ENCODE results near the gene AHSG. TPM values are rescaled to one million over a fixed set of nuclear protein-coding genes. Genes with fewer than 3 reads are reported as not detected.

Gene AHSG
- total RNA-seq, 1 experiment from 2014 or later, result not detected

DNA sequence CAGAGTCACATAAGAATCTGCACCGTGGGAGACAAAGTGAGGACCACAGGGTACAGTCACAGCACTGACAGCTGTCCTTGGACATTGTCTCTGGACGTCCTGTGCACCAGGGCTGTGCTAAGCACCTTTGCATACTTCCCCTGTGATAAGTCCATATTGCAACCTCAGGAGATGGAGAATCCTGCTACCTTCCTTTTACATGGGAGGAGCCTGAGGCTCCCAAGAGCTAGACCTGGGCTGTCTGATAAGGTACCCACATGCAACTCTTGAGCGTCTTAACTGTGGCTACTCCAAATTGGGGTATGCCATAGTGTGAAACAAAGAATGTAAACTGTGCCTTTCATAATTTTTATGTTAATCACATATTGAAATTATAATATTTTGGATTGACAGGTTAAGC is 24.8 kb downstream of the AHSG start:
- DNase-seq (ENCODE audit: extremely low read depth, low read depth), result no peak

DNA sequence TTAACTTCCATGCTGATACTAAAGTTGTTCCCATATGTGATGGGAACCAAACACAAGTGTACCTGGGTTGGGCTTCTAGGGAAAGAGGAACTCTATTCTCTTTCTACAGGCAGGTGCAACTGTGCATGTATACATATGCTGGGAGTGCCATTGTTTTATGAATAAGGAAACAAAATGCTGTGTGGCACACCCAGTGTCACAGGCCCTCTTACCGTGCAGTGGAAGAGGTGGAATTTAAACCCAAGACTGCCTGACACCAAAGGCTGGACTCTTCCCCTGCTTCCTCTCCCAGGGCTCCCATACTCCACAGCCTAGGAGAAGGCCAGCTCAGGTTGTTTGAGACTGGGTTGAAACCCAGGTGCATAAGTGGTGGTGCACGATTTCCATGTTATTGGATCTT is 25.4 kb downstream of the AHSG start:
- no peak for DNase-seq (ENCODE audit: extremely low read depth, low read depth)

DNA sequence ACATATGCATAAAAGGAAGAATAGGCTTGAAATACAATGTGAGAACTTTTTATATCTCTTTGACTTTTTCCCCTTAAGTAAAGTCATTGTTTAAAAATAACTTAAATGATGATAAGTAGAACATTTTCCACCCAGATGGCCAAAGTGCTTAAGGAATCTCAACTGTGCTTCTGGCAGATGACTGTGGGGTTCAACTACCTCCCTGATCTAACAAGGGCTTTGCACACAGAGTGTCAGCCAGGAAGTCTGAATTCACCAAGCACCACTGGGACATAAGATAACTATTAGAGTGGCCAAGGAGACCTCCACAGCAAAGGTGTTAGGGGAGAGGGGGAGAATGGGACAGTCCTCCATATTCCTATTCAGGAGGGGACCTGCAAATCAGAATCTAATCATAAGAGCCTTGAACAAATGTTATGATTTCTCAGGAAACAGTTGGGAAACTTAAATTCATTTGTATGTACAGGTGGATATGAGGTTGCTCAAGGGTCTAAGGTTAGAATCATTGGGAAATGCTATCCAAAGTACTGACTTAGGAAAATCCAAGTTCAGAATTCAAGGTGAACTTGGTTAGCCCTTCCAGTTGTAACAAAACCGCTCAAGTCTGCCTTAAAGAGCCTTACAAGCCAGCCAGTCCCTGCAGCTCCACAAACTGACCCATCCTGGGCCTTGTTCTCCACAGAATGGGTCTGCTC is 27.1 kb downstream of the AHSG start, which contains the start of gene FETUB:
Gene FETUB, plus strand, starts transcription at position 622 of the 695 bp plus-strand sequence. Its CDS starts 62 bp downstream, at position 684.
- no peak for DNase-seq (ENCODE audit: extremely low read depth, low read depth)

DNA sequence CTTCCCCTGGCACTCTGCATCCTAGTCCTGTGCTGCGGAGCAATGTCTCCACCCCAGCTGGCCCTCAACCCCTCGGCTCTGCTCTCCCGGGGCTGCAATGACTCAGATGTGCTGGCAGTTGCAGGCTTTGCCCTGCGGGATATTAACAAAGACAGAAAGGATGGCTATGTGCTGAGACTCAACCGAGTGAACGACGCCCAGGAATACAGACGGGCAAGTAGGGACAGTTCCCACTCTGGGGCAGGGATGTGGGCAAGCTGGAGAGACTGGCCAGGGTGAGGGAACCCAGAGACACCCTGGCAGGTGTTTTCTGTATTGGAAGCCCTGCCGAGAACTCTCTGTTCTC is 27.6 kb downstream of the AHSG start:
- no peak for DNase-seq (ENCODE audit: extremely low read depth, low read depth)

DNA sequence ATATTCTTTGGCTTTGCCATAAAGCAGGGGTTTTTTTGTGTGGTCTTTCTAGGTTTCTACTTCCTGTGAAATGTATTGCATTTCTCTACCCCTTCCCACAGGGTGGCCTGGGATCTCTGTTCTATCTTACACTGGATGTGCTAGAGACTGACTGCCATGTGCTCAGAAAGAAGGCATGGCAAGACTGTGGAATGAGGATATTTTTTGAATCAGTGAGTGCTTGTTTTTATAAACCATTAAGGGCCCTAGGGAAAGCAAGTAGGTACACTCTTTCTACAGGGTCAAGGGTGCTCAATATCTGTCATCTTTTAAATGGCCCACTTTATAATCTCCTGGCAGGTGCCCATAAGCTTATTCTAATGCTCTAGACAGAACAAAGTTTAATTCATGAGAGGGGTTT is 28.1 kb downstream of the AHSG start:
- no peak for DNase-seq (ENCODE audit: extremely low read depth, low read depth)

DNA sequence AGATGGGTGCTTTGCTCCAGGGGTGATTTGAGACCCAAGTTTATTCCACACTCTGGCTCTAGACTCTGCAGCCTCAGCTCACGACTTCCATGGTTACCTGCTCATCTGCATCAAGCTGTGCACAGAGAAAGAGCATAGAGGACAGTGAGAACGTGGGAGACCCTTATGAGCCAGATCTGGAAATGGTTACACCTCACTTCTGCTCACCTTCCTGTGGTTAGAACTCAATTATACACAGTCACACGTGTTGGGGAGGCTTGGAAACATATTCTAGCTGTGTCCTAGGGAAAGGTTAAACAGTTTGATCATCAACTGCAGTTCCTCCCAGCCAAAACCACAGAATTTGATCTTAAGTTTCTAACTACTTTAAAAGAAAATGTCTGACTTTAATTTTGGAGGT is 29.2 kb downstream of the AHSG start:
- no peak for DNase-seq (ENCODE audit: extremely low read depth, low read depth)

DNA sequence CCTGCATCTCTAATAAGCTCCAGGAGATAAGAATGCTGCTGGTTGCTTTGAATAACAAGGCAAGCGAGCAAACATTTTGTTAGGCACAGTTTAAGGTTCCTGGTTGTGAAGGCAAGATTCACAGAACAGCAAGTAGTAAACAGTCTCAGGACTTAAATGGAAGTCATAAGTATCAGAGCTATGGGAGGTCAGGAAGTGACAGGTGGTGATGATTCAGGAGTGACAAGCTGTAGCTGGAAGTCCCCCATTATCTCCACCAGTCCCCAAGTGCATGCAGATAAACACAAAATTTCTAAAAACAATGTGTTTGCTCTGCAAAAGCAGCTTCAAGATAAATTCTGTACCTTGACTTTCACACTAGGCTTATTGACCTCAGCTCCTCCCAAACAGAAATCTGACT is 30.6 kb downstream of the AHSG start:
- DNase-seq (ENCODE audit: extremely low read depth, low read depth), result no peak

DNA sequence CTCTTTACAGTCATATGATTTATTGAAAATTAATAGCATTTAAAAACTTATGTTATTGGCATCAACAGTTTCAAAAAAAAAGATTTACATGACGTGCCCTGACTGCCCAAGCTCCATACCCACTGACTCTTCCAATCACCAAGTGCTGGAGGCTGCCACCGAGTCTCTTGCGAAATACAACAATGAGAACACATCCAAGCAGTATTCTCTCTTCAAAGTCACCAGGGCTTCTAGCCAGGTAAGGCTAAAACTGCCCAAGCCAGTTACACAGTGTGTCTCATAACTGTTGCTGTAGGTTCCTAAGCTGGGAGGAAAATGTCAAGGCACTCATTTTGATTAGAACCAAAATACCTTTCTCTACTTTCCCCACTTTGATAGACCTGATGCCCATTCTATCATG is 31.8 kb downstream of the AHSG start:
- no peak for DNase-seq (ENCODE audit: extremely low read depth, low read depth)

DNA sequence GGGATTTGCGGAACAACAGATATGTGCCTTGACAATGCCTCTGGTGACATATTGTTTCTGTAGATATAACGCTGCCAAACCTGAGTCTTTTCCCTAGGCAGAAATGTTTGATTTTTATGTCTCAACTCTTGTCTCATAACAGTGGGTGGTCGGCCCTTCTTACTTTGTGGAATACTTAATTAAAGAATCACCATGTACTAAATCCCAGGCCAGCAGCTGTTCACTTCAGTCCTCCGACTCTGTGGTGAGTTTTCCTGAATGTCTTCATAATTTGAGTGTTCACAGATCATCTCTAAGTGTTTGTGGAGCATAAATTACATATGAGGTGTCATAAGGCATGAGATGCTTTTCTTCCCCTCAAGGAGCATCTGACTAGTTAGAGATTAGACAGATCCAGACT is 33.2 kb downstream of the AHSG start:
- DNase-seq (ENCODE audit: extremely low read depth, low read depth), result no peak

DNA sequence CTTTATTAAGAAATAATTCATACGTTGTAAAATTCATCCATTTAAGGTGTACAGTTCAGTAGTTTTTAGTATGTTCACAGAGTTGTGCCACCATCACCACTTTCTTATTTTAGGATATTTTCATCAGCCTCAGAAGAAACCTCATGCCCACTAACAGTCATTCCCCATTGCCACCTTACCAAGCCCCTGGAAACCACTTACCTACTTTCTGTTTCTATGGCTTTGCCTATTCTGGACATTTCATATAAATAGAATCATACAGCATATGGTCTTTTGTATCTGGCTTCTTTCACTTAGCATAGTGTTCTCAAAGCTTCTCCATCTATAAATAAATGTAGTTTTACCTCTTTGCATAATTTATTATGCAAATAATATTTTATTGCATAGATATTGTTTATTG is 34.0 kb downstream of the AHSG start:
- DNase-seq (ENCODE audit: extremely low read depth, low read depth), result no peak

DNA sequence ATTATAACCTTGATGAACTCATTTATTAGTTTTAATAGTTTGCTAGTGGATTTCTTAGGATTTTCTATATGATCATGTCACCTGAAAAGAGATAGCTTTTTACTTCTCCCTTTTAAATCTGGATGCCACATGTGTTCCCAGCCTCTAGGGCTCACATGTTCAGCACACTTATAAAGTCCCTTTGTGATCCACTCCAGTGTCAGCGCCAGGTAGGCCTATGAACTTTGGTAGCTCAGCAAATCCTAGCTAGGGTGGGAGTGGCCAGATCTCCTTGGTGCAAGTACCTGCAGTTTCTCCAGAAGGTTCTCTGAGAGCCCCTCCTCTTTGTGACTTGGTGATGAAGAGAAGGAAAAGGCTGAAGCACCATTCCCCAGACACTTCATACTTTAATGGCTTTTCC is 36.0 kb downstream of the AHSG start:
- DNase-seq (ENCODE audit: extremely low read depth, low read depth), result no peak

DNA sequence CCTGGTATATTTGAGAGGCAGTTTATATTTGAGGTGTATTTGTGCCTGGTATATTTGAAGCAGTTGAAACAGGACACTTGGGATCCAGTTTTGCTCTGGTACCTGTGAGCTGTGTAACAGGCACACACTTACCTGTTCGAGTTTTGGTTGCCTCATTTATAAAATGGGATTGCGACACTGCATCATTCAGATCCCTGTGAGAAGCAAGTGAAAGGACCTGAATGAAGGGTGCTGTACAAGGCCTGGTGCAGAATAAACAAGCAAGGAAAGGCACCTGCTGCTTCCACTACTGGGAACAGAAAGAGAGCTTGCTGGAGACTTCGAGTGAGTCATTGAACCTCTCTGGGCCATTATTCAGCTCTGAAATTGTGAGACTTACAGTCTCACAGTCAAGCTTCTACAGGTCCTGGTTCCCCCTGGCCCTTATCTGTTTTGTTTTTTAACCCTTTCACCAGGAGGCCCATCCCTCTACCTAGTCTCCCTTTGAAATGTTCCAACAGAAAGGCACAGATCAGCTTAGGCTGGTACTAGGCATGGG is 38.9 kb downstream of the AHSG start:
- DNase-seq (ENCODE audit: extremely low read depth, low read depth), result no peak

DNA sequence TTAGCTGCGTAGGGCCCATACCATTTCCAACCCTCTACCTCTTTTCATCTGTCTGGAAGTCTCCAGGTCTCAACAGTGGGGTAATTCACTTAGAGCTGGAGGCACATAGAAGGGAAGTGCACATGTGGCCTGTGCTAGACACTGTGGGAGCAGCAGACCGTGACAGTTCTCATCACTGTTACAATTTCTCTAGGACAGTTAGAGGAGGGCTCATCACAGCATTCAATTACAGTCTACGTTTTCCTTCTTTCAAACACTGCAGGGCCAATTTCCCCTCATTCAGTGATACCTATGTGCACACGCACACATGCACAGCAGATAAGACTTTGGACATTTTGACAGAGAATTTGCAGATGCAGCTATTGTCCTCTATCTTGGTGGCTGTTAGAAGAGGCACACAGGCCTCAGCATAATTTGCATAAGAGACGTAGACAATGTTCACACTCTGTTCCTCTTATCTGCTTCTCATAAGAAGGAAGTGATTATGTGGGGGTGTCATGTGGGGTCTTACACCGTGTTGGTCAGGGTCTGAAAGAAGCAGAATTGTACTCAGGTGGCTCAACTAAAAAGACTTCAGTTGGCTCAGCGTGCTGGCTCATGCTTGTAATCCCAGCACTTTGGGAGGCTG is 40.3 kb downstream of the AHSG start:
- DNase-seq (ENCODE audit: extremely low read depth, low read depth), result no peak

DNA sequence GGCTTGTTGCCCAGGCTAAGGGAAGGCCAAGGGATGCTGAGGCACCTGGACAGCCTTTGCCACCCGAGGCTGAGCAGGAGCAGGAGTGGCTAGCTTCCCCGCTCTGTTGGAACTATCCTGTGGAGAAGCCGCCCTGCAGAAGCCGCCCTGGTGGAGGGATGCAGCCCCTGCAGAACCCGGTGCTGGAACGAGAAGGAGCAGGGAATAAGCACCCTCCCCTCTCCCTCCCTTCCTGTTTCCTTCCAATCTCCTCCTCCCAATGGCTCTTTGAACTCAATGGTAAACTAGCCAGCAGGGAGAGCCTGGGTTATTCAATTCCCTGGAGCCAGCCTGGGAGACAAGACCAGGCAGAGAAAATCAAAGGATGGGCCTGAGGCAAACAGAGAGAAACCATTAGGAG is 41.1 kb downstream of the AHSG start:
- peak; percentile 4 for DNase-seq (ENCODE audit: extremely low read depth, low read depth)

DNA sequence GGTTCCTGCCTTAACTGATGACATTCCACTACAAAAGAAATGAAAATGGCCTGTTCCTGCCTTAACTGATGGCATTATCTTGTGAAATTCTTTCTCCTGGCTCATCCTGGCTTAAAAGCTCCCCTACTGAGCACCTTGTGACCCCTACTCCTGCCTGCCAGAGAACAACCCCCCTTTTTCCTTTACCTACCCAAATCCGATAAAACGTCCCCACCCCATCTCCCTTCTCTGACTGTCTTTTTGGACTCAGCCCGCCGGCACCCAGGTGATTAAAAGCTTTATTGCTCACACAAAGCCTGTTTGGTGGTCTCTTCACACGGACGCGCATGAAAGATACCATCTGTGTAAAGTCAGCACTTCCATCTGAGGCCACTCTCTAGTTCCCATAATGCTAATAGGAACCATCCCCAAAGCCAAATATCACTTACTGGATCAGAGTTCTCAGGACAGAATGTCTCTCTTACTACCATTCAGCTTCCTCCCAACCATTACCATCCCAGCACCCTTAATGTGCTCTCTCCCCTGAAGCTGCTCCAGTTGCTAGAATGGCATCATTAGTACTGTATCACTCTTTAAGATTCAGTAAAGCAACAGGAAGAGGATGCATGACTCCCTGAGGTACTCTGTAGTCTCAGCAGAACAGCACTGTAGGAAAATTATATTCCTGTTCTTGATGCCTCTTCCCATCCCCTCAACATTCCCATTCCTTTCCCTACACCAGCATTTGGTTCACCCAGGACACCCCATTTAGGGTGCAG is 50.7 kb downstream of the AHSG start:
- DNase-seq (ENCODE audit: extremely low read depth, low read depth), result no peak

DNA sequence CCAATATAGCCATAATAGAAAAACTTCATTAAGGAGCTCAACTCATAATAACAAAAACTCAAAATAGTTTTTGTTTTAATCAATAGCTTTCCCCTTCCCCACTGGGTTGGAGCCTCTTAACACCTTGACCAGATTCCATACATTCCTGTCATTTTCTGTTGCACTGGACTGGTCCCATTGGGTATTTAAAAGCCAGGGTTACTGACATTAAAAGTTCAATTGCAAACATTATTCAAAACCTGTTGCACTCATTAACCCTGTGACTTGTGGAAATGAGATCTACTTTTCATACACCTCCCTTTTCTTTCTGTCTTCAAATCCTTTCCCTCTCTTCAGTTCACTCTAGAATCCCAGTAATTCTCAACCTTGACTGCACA is 51.2 kb downstream of the AHSG start:
- no peak for DNase-seq (ENCODE audit: extremely low read depth, low read depth)

DNA sequence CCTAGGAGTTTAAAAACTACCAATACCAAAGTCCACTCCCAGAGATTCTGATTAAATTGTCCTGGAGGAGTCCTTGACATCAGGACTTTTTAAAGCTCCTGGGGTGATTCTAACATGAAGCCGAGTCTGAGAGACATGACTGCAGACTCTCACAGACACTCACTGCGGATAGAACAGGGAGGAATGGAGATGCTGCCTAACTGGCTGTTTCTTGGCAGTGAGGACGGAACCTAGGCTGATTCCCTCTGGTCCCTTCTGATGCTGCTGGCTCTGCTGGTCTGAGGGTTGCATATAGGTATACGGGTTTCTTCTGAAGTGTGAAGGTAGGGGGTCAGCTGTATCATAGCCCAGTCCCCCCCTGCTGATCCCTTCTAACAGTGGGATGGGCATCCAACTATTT is 51.6 kb downstream of the AHSG start:
- DNase-seq (ENCODE audit: extremely low read depth, low read depth), result no peak

DNA sequence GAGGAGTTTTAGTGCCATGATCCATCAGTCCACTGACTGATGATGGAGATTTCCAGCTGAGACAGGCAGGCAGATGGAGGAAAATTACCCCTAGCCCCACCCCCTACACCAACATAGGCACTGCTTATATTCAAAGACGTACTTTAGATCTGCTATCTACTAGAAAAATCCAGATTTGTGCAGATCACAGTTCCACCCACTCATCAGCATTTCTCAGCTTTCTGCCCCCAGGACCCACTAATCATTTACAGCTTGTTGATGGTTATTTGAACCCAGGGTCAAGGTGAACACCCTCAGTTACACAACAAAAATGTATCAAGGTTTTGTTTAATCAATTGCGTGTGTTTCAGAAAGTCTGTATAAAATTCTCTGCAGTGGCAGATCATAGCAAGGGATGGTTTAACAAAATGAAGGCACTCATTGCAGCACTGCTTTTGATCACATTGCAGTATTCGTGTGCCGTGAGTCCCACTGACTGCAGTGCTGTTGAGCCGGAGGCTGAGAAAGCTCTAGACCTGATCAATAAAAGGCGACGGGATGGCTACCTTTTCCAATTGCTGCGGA is 52.8 kb downstream of the AHSG start, which contains the start of gene HRG:
Gene HRG, plus strand, starts transcription at position 390 of the 564 bp plus-strand sequence. Its CDS starts 18 bp downstream, at position 408.
- no peak for DNase-seq (ENCODE audit: extremely low read depth, low read depth)

DNA sequence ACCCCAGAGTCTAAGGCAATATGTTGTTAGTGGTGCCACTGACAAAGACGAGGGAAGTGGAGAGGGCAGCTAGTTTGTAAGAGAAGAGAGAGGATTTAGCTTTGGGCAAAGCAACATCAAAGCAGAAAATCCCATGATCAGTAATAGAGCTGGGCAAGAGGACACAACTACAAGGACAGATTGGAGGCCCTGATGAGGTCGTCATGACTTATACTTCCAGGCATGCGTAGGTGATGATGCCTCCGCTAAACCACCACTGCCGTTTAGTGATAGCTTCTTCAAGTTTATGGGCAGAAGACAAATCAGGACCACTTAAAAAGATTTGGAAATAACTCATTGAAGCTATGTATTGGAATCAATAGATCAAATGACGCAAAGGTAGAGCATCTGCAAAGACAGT is 55.6 kb downstream of the AHSG start:
- no peak for DNase-seq (ENCODE audit: extremely low read depth, low read depth)

DNA sequence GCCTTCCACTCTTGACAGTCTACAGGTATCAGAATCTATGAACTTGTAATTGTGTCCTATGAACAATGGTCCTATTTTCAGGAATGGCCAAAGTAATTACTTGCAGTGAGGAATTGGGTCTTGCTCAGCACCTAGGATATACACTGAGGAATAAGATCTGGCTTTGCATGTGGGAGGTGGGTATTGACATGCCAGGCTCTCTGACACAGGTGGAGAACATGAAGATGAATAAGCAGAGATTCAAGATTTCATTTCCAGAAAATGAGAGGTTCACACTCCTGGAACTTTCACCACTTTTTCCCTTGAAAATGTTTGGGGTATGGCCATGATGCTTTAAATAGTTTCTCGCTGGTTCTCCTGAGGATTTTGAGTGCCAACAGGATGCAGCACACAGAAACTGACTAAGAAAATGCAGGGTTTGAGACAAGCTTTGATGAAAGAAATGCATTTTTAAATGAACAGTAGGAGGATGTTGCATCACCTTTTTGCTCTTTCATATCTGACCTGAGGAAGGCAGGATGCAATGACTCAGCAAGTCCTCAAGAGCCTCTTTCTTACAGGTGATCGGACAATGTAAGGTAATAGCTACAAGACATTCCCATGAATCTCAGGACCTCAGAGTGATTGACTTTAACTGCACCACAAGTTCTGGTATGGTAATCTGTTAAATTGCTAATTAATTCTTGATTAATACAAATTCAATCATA is 56.7 kb downstream of the AHSG start:
- peak; percentile 4 for DNase-seq (ENCODE audit: extremely low read depth, low read depth)

DNA sequence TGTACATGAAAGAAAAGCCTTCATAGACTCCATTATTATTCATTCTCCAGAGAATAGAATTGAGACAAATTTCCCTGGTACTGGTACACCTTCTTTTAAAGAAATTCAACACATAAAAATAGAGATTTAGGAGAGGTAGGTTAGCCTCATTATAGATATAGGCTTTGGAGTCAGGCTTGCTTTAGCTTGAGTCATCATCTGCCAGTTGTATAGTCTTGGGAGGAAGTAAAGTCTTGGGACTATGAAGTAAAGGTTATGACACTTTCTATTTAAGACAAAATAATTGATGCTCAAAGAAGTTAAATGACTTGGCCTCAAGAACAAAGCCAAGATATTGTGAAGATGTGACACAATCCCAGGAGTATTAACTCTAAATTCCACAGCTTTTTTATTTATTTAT is 57.3 kb downstream of the AHSG start:
- DNase-seq (ENCODE audit: extremely low read depth, low read depth), result no peak

All from NCI-H460 (cell line).